Prostate gland (tissue), 2 donors: ENCODE measurements around the gene MRPL11. TPM values are rescaled to one million over a fixed set of nuclear protein-coding genes. Genes with fewer than 3 reads are reported as not detected.

Experiments used
- DNase-seq: peaks from one replicate; pipeline ENCODE4 v3.0.0-alpha.2; 2019; ENCODE audit warnings: low spot score
- H3K27ac ChIP-seq, 2 donors: fragments of 200-600 bp; sonication (generic); 2 replicates each; pipeline ENCODE4 v1.5.1; 2017 to 2019
- H3K27me3 ChIP-seq: fragments of 200-600 bp; sonication (generic); replicated peaks from 2 replicates; pipeline ENCODE4 v1.5.1; 2019; ENCODE audit not compliant: insufficient read depth
- H3K36me3 ChIP-seq, 2 donors: fragments of 200-600 bp; sonication (generic); 1 replicate in 1 of 2; 2 replicates in 1 of 2; pipeline versions ENCODE4 v1.5.1 to v1.8.1; 2017 to 2019
- H3K4me1 ChIP-seq: fragments of 200-600 bp; sonication (generic); replicated peaks from 2 replicates; pipeline ENCODE4 v1.5.1; 2019
- H3K4me3 ChIP-seq, 2 donors: fragments of 200-600 bp; sonication (generic); 2 replicates each; pipeline ENCODE4 v1.5.1; 2017 to 2019
- H3K9me3 ChIP-seq: fragments of 200-600 bp; sonication (generic); 2 replicates; pipeline ENCODE4 v1.5.1; 2017
- CTCF ChIP-seq, 4 experiments: fragments of 200-600 bp in 2 of 4; fragments of 450-650 bp in 2 of 4; sonication (generic) in 2 of 4; IDR thresholded peaks; 1 replicate in 3 of 4; 2 replicates in 1 of 4; pipeline ENCODE4 v1.5.1; 2016 to 2019; ENCODE audit warnings: antibody characterized with exemption in 4 of 4, mild to moderate bottlenecking in 2 of 4, moderate library complexity in 2 of 4
- POLR2A ChIP-seq: fragments of 450-650 bp; IDR thresholded peaks from one replicate; pipeline ENCODE4 v1.6.1; 2016; ENCODE audit warnings: antibody characterized with exemption, mild to moderate bottlenecking
- POLR2AphosphoS5 ChIP-seq: sonication (generic); formaldehyde crosslinking; IDR thresholded peaks from one replicate; pipeline ENCODE4 v1.6.1; 2017; ENCODE audit warnings: antibody characterized with exemption
- WGBS: methylation state at CpG from one replicate; pipeline ENCODE4 v1.1.5; 2018; 5-methylcytosine and 5-hydroxymethylcytosine counted together
- intact Hi-C: fragments of 100-400 bp; cut with DNase I; formaldehyde crosslinking; loops from one replicate; pipeline ENCODE4 v1.14.2; 2022
- total RNA-seq, 2 donors: library from RNA; depleted of rRNA; stranded (reverse); fragments of >200 nt; gene quantifications; one replicate each; pipeline ENCODE4 v1.1.0, GENCODE V29; 2016

Gene MRPL11
- total RNA-seq, 2 donors from 2014 or later = 44.2 to 51.2 TPM

DNA sequence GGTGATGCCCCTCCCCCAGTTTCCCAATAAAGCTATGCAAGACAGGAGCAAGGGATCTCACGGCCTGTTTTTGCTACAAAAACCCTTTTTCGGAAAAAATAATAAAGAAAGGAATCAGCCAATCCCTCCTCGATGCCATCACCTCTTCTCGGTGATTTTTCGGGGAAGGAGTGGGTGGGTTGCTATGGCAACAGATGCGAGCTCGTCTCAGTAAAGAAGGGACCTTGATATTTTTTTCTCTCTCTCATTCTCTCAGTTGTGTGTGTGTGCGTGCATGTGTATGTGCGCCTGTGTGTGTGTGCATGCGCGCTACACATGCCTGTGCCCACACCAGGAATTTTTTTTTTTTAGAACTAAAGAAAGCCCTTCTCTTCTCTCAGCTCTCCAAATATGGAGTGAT is 21.6 kb downstream of the MRPL11 start:
- intact Hi-C loops = no loop called here
- DNase-seq = no peak
- no peaks in the 10 kb centered on the region for H3K4me1 ChIP-seq
- TF ChIP-seq CTCF (IDR thresholded peaks at IDR 0.05) (no peak), POLR2A (no peak), POLR2AphosphoS5 (no peak)
- no peaks in the 10 kb centered on the region for H3K36me3 ChIP-seq
- 69% methylated on average over 11 of the region's 11 CpGs for WGBS
- no peak overlapping the region for H3K4me3 ChIP-seq
- H3K9me3 ChIP-seq = no peaks in the 10 kb centered on the region
- no peaks in the 10 kb centered on the region for H3K27me3 ChIP-seq
- no peak overlapping the region for H3K27ac ChIP-seq

DNA sequence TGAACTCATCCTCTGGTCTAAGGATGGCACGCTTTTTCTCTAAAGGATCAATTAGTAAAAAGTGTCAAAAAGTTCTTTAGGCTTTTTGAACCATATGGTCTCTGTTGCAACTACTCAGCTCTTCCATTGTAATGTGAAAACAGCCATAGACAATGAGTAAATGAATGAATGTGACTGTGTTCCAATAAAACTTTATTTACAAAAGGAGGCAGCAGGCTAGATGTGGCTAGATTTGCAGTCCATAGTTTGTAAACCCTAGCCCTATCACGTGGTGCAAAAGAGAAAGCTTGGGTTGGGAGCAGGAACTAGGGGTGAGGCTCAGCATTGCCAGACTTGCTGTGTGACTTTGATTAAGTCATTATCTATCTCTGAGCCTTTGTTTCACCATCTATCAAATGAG is 23.2 kb downstream of the MRPL11 start:
- no peak for DNase-seq
- Histone ChIP-seq H3K4me3 (no peak overlapping the region), H3K36me3 (no peaks in the 10 kb centered on the region), H3K27ac (no peak overlapping the region), H3K27me3 (no peaks in the 10 kb centered on the region), H3K4me1 (no peaks in the 10 kb centered on the region), H3K9me3 (no peaks in the 10 kb centered on the region)
- WGBS = 62% methylated on average over 2 of the region's 2 CpGs
- intact Hi-C loops = no loop called here
- TF ChIP-seq CTCF (IDR thresholded peaks at IDR 0.05) = no peak
- TF ChIP-seq POLR2A = no peak
- no peak for TF ChIP-seq POLR2AphosphoS5

- Histone ChIP-seq H3K4me1 (no peaks in the 10 kb centered on the region), H3K27me3 (peaks cover 4% of the 10 kb centered on the region), H3K4me3 (no peak overlapping the region), H3K36me3 (no peaks in the 10 kb centered on the region), H3K27ac (no peak overlapping the region), H3K9me3 (no peaks in the 10 kb centered on the region)
- no peak for DNase-seq
- no peak for TF ChIP-seq POLR2AphosphoS5
- no peak for TF ChIP-seq CTCF (IDR thresholded peaks at IDR 0.05)
- no peak for TF ChIP-seq POLR2A
- WGBS = 59% methylated on average over 12 of the region's 12 CpGs
- intact Hi-C loops = no loop called here
These were observed 24.3 kb downstream of the MRPL11 start for GRCh38 chr11:66414120-66414934.

GRCh38 chr11:66413167-66413566 is 25.5 kb downstream of the MRPL11 start:
- TF ChIP-seq POLR2AphosphoS5 (no peak), POLR2A (no peak), CTCF (IDR thresholded peaks at IDR 0.05) (no peak)
- no peaks in the 10 kb centered on the region for H3K4me1 ChIP-seq
- H3K27ac ChIP-seq = no peak overlapping the region
- WGBS = 81% methylated on average over 6 of the region's 6 CpGs
- H3K36me3 ChIP-seq = no peaks in the 10 kb centered on the region
- H3K4me3 ChIP-seq = no peak overlapping the region
- peaks cover 4% of the 10 kb centered on the region for H3K27me3 ChIP-seq
- DNase-seq = no peak
- H3K9me3 ChIP-seq = no peaks in the 10 kb centered on the region
- intact Hi-C loops = no loop called here

- no peaks in the 10 kb centered on the region for H3K9me3 ChIP-seq
- TF ChIP-seq CTCF (IDR thresholded peaks at IDR 0.05) (no peak), POLR2AphosphoS5 (no peak), POLR2A (no peak)
- H3K27ac ChIP-seq = no peak overlapping the region
- peaks cover 4% of the 10 kb centered on the region for H3K27me3 ChIP-seq
- intact Hi-C loops = no loop called here
- H3K4me3 ChIP-seq = no peak overlapping the region
- DNase-seq = no peak
- 62% methylated on average over 7 of the region's 7 CpGs for WGBS
- H3K4me1 ChIP-seq = no peaks in the 10 kb centered on the region
- no peaks in the 10 kb centered on the region for H3K36me3 ChIP-seq
These were observed 26.5 kb downstream of the MRPL11 start for GRCh38 chr11:66412110-66412509.
